Gastroesophageal sphincter (tissue), 3 donors: ENCODE measurements around the gene ZCCHC14.
"Not testable (repeated sequence)": the region's sequence is repeated elsewhere in the genome, so short reads cannot be mapped to it uniquely, and the experiment has no call there.

Experiments
- CTCF ChIP-seq, 4 experiments: fragments of 200-600 bp in 2 of 4; fragments of 450-650 bp in 2 of 4; sonication (generic) in 1 of 4; IDR thresholded peaks; one replicate each; pipeline ENCODE4 v1.5.1; 2017 to 2019; ENCODE audit warnings: antibody characterized with exemption in 4 of 4, mild to moderate bottlenecking in 2 of 4, moderate library complexity in 2 of 4
- POLR2A ChIP-seq, 2 donors: fragments of 450-650 bp; IDR thresholded peaks; one replicate each; pipeline ENCODE4 v1.6.1; 2017; ENCODE audit warnings: antibody characterized with exemption in 2 of 2, mild to moderate bottlenecking in 2 of 2, moderate library complexity in 1 of 2
- POLR2AphosphoS5 ChIP-seq: sonication (generic); formaldehyde crosslinking; IDR thresholded peaks from one replicate; pipeline ENCODE4 v1.6.1; 2017; ENCODE audit warnings: antibody characterized with exemption

DNA sequence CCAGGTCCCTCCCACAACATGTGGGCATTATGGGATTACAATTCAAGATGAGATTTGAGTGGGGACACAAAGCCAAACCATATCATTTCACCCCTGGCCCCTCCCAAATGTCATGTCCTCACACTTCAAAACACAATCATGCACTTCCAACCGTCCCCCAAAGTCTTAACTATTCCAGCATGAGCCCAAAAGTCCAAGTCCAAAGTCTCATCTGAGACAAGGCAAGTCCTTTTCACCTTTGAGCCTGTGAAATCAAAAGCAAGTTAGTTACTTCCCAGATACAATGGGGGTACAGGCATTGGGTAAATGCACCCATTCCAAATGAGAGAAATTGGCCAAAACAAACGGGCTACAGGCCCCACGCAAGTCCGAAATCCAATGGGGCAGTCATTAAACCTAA lies 17.0 kb upstream of the ZCCHC14 start:
- TF ChIP-seq CTCF (IDR thresholded peaks at IDR 0.05); POLR2AphosphoS5; POLR2A (IDR thresholded peaks at IDR 0.05): not testable (repeated sequence)
